Stimulated activated memory B cell treated with anti-CD40 and anti-IgM and Interleukin-4, amounts not matched to agents 10 μg/mL and 1 μg/mL and 100 μg/mL, for 72 hours (primary cell): ENCODE results near the gene KLRG1.
A peak's percentile ranks its signal among the peaks of the same experiment; 100 is the strongest.

Experiments used
- ATAC-seq: fragments of 150-1000 bp; cut with Tn5 transposase; 2 replicates; pipeline ENCODE4 v1.10.0; 2021
- H3K27ac Mint-ChIP-seq: one replicate; pipeline ENCODE4 v1.8.0; 2022; ENCODE audit warnings: mild to moderate bottlenecking, mixed read lengths
- H3K27me3 Mint-ChIP-seq: one replicate; pipeline ENCODE4 v1.8.0; 2022; ENCODE audit warnings: mixed read lengths
- H3K36me3 Mint-ChIP-seq: one replicate; pipeline ENCODE4 v1.8.0; 2022; ENCODE audit warnings: mixed read lengths
- H3K4me1 Mint-ChIP-seq: one replicate; pipeline ENCODE4 v1.8.0; 2022; ENCODE audit warnings: mixed read lengths
- H3K4me3 Mint-ChIP-seq: one replicate; pipeline ENCODE4 v1.8.0; 2022; ENCODE audit warnings: mild to moderate bottlenecking, moderate library complexity, mixed read lengths
- H3K9me3 Mint-ChIP-seq: one replicate; pipeline ENCODE4 v1.8.0; 2022; ENCODE audit warnings: mixed read lengths

The KLRG1 gene

GRCh38 chr12:8989413-8989812, at the start of gene KLRG1:
KLRG1 (plus strand) TSS chr12:8989546; CDS start chr12:8989636, 90 bp downstream.
- H3K27ac Mint-ChIP-seq = no peak within 1 kb of the TSS
- H3K36me3 Mint-ChIP-seq = no peaks in the 10 kb centered on the region
- H3K27me3 Mint-ChIP-seq = no peaks in the 10 kb centered on the region
- ATAC-seq = peak; percentile 64
- no peaks in the 10 kb centered on the region for H3K9me3 Mint-ChIP-seq
- H3K4me1 Mint-ChIP-seq = peaks cover 21% of the 10 kb centered on the region
- H3K4me3 Mint-ChIP-seq = no peak within 1 kb of the TSS

- Mint-ChIP-seq H3K27me3 (no peaks in the 10 kb centered on the region), H3K36me3 (peaks cover 62% of the 10 kb centered on the region), H3K27ac (peak overlapping the region; percentile 13), H3K4me1 (peaks cover 11% of the 10 kb centered on the region), H3K4me3 (no peak overlapping the region), H3K9me3 (no peaks in the 10 kb centered on the region)
- ATAC-seq = no peak
Measured at GRCh38 chr12:8941691-8942478, 47.5 kb upstream of the KLRG1 start.

GRCh38 chr12:8943565-8944186, 45.7 kb upstream of the KLRG1 start:
- no peak for ATAC-seq
- no peaks in the 10 kb centered on the region for H3K9me3 Mint-ChIP-seq
- peaks cover 19% of the 10 kb centered on the region for H3K4me1 Mint-ChIP-seq
- no peaks in the 10 kb centered on the region for H3K27me3 Mint-ChIP-seq
- peaks cover 51% of the 10 kb centered on the region for H3K36me3 Mint-ChIP-seq
- H3K4me3 Mint-ChIP-seq = no peak overlapping the region
- no peak overlapping the region for H3K27ac Mint-ChIP-seq

GRCh38 chr12:8946733-8947132, 42.6 kb upstream of the KLRG1 start:
- ATAC-seq = peak; percentile 1
- H3K27me3 Mint-ChIP-seq = no peaks in the 10 kb centered on the region
- H3K4me1 Mint-ChIP-seq = peaks cover 31% of the 10 kb centered on the region
- peak overlapping the region; percentile 97 for H3K4me3 Mint-ChIP-seq
- H3K36me3 Mint-ChIP-seq = peaks cover 39% of the 10 kb centered on the region
- H3K9me3 Mint-ChIP-seq = no peaks in the 10 kb centered on the region
- H3K27ac Mint-ChIP-seq = peak overlapping the region; percentile 92

- Mint-ChIP-seq H3K36me3 (peaks cover 31% of the 10 kb centered on the region), H3K27me3 (no peaks in the 10 kb centered on the region), H3K9me3 (no peaks in the 10 kb centered on the region), H3K27ac (peak overlapping the region; percentile 92), H3K4me1 (peaks cover 34% of the 10 kb centered on the region), H3K4me3 (peak overlapping the region; percentile 97)
- no peak for ATAC-seq
Measured at GRCh38 chr12:8947737-8948136, 41.6 kb upstream of the KLRG1 start.

- Mint-ChIP-seq H3K9me3 (peaks cover 5% of the 10 kb centered on the region), H3K27ac (peak overlapping the region; percentile 92), H3K4me3 (peak overlapping the region; percentile 97), H3K27me3 (no peaks in the 10 kb centered on the region), H3K4me1 (peaks cover 34% of the 10 kb centered on the region), H3K36me3 (peaks cover 35% of the 10 kb centered on the region)
- no peak for ATAC-seq
Measured at GRCh38 chr12:8948701-8949341, 40.5 kb upstream of the KLRG1 start.

- Mint-ChIP-seq H3K4me3 (peak within 1 kb of the TSS; percentile 97), H3K27me3 (no peaks in the 10 kb centered on the region), H3K9me3 (peaks cover 5% of the 10 kb centered on the region), H3K36me3 (peaks cover 36% of the 10 kb centered on the region), H3K4me1 (peaks cover 34% of the 10 kb centered on the region), H3K27ac (peak within 1 kb of the TSS; percentile 92)
- ATAC-seq = peak; percentile 93
Measured at GRCh38 chr12:8949342-8950220, 39.8 kb upstream of the KLRG1 start, which contains the start of gene M6PR. M6PR (minus strand) TSS chr12:8949645; CDS start chr12:8946404, 3,241 bp downstream.

GRCh38 chr12:8950221-8950527, 39.2 kb upstream of the KLRG1 start:
- Mint-ChIP-seq H3K36me3 (peaks cover 30% of the 10 kb centered on the region), H3K27me3 (no peaks in the 10 kb centered on the region)
- ATAC-seq = peak; percentile 43

GRCh38 chr12:8950702-8951478, 38.5 kb upstream of the KLRG1 start:
- H3K4me3 Mint-ChIP-seq = peak overlapping the region; percentile 97
- no peak for ATAC-seq
- peaks cover 25% of the 10 kb centered on the region for H3K36me3 Mint-ChIP-seq
- H3K4me1 Mint-ChIP-seq = peaks cover 33% of the 10 kb centered on the region
- H3K27ac Mint-ChIP-seq = peak overlapping the region; percentile 92
- peaks cover 5% of the 10 kb centered on the region for H3K9me3 Mint-ChIP-seq
- H3K27me3 Mint-ChIP-seq = no peaks in the 10 kb centered on the region

More at GRCh38 chr12:8950221-8950527, 39.2 kb upstream of the KLRG1 start:
- peaks cover 34% of the 10 kb centered on the region for H3K4me1 Mint-ChIP-seq
- H3K27ac Mint-ChIP-seq = peak overlapping the region; percentile 92
- peak overlapping the region; percentile 97 for H3K4me3 Mint-ChIP-seq
- H3K9me3 Mint-ChIP-seq = peaks cover 5% of the 10 kb centered on the region

- H3K4me1 Mint-ChIP-seq = peaks cover 24% of the 10 kb centered on the region
- H3K9me3 Mint-ChIP-seq = peaks cover 5% of the 10 kb centered on the region
- no peaks in the 10 kb centered on the region for H3K27me3 Mint-ChIP-seq
- no peak overlapping the region for H3K4me3 Mint-ChIP-seq
- ATAC-seq = no peak
- H3K36me3 Mint-ChIP-seq = peaks cover 25% of the 10 kb centered on the region
- peak overlapping the region; percentile 54 for H3K27ac Mint-ChIP-seq
Measured at GRCh38 chr12:8951744-8952143, 37.6 kb upstream of the KLRG1 start.

GRCh38 chr12:8953773-8954402, 35.5 kb upstream of the KLRG1 start:
- Mint-ChIP-seq H3K36me3 (peaks cover 24% of the 10 kb centered on the region), H3K4me1 (peaks cover 13% of the 10 kb centered on the region), H3K4me3 (no peak overlapping the region), H3K9me3 (peaks cover 5% of the 10 kb centered on the region), H3K27ac (no peak overlapping the region), H3K27me3 (no peaks in the 10 kb centered on the region)
- ATAC-seq = no peak

GRCh38 chr12:8956073-8956472, 33.3 kb upstream of the KLRG1 start:
- ATAC-seq = no peak
- Mint-ChIP-seq H3K4me3 (no peak overlapping the region), H3K27ac (no peak overlapping the region), H3K36me3 (peaks cover 31% of the 10 kb centered on the region), H3K9me3 (peaks cover 5% of the 10 kb centered on the region), H3K27me3 (no peaks in the 10 kb centered on the region), H3K4me1 (peaks cover 8% of the 10 kb centered on the region)

- ATAC-seq = no peak
- no peak overlapping the region for H3K27ac Mint-ChIP-seq
- peaks cover 3% of the 10 kb centered on the region for H3K4me1 Mint-ChIP-seq
- peaks cover 5% of the 10 kb centered on the region for H3K9me3 Mint-ChIP-seq
- H3K36me3 Mint-ChIP-seq = peaks cover 33% of the 10 kb centered on the region
- no peak overlapping the region for H3K4me3 Mint-ChIP-seq
- H3K27me3 Mint-ChIP-seq = no peaks in the 10 kb centered on the region
Measured at GRCh38 chr12:8956772-8957171, 32.6 kb upstream of the KLRG1 start.

- H3K9me3 Mint-ChIP-seq = peaks cover 9% of the 10 kb centered on the region
- H3K27me3 Mint-ChIP-seq = no peaks in the 10 kb centered on the region
- H3K36me3 Mint-ChIP-seq = peaks cover 41% of the 10 kb centered on the region
- no peaks in the 10 kb centered on the region for H3K4me1 Mint-ChIP-seq
- H3K4me3 Mint-ChIP-seq = no peak overlapping the region
- H3K27ac Mint-ChIP-seq = no peak overlapping the region
- no peak for ATAC-seq
Measured at GRCh38 chr12:8957561-8957960, 31.8 kb upstream of the KLRG1 start.
